H1 (cell line): Measurements from ENCODE around the gene DYNLT3.

Source experiments
- CBX8 ChIP-seq: fragments of 300-800, 300-1000 bp; sonication (generic); IDR thresholded peaks from 2 replicates; pipeline ENCODE4 v1.7.1; 2016; ENCODE audit warnings: low read depth, low read length, borderline replicate concordance
- CEBPB ChIP-seq: IDR thresholded peaks from 2 replicates; pipeline ENCODE4 v1.6.1; 2012; ENCODE audit warnings: low read depth, low read length
- EP300 ChIP-seq, 2 experiments: IDR thresholded peaks; 1 replicate in 1 of 2; 2 replicates in 1 of 2; pipeline ENCODE4 v1.6.1; 2011 to 2012; ENCODE audit warnings: low read depth in 2 of 2, low read length in 2 of 2, mild to moderate bottlenecking in 2 of 2, borderline replicate concordance in 1 of 2, inconsistent platforms in 1 of 2, moderate library complexity in 1 of 2
- GTF2F1 ChIP-seq: IDR thresholded peaks from 2 replicates; pipeline ENCODE4 v1.6.1; 2012; ENCODE audit warnings: low read depth, low read length, improper control_type of control experiment, borderline replicate concordance
- JUN ChIP-seq: IDR thresholded peaks from 2 replicates; pipeline ENCODE4 v1.6.1; 2011; ENCODE audit warnings: low read depth, mild to moderate bottlenecking, improper control_type of control experiment, low read length
- PHF8 ChIP-seq: fragments of 200-600 bp; sonication (generic); conservative IDR thresholded peaks from 2 replicates; pipeline ENCODE4 v1.7.1; 2012; ENCODE audit warnings: low read depth, mild to moderate bottlenecking, inconsistent platforms, low read length, moderate library complexity
- POLR2A ChIP-seq, 2 experiments: IDR thresholded peaks; 1 replicate in 1 of 2; 2 replicates in 1 of 2; pipeline ENCODE4 v1.6.1; 2011; ENCODE audit warnings: low read depth in 2 of 2, low read length in 2 of 2, mild to moderate bottlenecking in 2 of 2; ENCODE audit errors: control extremely low read depth in 1 of 2
- RFX5 ChIP-seq: IDR thresholded peaks from 2 replicates; pipeline ENCODE4 v1.6.1; 2011; ENCODE audit warnings: low read depth, low read length, improper control_type of control experiment, borderline replicate concordance
- TF ChIP-seq, protein P1 (sequence below), 3 experiments: IDR thresholded peaks; 1 replicate in 2 of 3; 2 replicates in 1 of 3; pipeline versions ENCODE4 v1.5.1 to v1.6.1; 2011; ENCODE audit warnings: low read length in 3 of 3, mild to moderate bottlenecking in 3 of 3, inconsistent platforms in 2 of 3, low read depth in 1 of 3, moderate library complexity in 1 of 3; ENCODE audit not compliant: insufficient read depth in 1 of 3; ENCODE audit errors: control extremely low read depth in 1 of 3
- TF ChIP-seq, protein P2 (sequence below): IDR thresholded peaks from 2 replicates; pipeline ENCODE4 v1.6.1; 2011; ENCODE audit warnings: low read length, improper control_type of control experiment

DNA sequence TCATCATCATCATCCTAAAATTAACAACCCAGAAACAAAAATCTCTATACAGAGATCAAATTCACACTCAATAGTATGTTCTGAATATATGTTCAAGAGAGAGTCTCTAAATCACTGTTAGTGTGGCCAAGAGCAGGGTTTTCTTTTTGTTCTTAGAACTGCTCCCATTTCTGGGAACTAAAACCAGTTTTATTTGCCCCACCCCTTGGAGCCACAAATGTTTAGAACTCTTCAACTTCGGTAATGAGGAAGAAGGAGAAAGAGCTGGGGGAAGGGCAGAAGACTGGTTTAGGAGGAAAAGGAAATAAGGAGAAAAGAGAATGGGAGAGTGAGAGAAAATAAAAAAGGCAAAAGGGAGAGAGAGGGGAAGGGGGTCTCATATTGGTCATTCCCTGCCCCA lies 35.3 kb downstream of the DYNLT3 start:
- TF ChIP-seq, protein P1, sequence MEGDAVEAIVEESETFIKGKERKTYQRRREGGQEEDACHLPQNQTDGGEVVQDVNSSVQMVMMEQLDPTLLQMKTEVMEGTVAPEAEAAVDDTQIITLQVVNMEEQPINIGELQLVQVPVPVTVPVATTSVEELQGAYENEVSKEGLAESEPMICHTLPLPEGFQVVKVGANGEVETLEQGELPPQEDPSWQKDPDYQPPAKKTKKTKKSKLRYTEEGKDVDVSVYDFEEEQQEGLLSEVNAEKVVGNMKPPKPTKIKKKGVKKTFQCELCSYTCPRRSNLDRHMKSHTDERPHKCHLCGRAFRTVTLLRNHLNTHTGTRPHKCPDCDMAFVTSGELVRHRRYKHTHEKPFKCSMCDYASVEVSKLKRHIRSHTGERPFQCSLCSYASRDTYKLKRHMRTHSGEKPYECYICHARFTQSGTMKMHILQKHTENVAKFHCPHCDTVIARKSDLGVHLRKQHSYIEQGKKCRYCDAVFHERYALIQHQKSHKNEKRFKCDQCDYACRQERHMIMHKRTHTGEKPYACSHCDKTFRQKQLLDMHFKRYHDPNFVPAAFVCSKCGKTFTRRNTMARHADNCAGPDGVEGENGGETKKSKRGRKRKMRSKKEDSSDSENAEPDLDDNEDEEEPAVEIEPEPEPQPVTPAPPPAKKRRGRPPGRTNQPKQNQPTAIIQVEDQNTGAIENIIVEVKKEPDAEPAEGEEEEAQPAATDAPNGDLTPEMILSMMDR (IDR thresholded peaks at IDR 0.05; ENCODE audit: control extremely low read depth in 1 of 3, insufficient read depth in 1 of 3, low read depth in 1 of 3, low read length in 3 of 3) = no peak
- TF ChIP-seq CBX8 (no peak), POLR2A (IDR thresholded peaks at IDR 0.05; ENCODE audit: control extremely low read depth in 1 of 2, low read depth in 2 of 2, low read length in 2 of 2) (no peak), PHF8 (no peak), GTF2F1 (no peak), CEBPB (no peak), EP300 (IDR thresholded peaks at IDR 0.05; ENCODE audit: borderline replicate concordance in 1 of 2, low read depth in 2 of 2, low read length in 2 of 2) (no peak), RFX5 (no peak), JUN (no peak)
- TF ChIP-seq, protein P2, sequence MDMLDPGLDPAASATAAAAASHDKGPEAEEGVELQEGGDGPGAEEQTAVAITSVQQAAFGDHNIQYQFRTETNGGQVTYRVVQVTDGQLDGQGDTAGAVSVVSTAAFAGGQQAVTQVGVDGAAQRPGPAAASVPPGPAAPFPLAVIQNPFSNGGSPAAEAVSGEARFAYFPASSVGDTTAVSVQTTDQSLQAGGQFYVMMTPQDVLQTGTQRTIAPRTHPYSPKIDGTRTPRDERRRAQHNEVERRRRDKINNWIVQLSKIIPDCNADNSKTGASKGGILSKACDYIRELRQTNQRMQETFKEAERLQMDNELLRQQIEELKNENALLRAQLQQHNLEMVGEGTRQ = no peak
